Measurements from ENCODE around the gene DYNLT1.

The DYNLT1 gene

GRCh38 chr6:158603261-158604047, 41.1 kb downstream of the DYNLT1 start:
- no peak for DNase-seq (ENCODE audit: low read depth in 2 of 2, low spot score in 1 of 2)

DNA sequence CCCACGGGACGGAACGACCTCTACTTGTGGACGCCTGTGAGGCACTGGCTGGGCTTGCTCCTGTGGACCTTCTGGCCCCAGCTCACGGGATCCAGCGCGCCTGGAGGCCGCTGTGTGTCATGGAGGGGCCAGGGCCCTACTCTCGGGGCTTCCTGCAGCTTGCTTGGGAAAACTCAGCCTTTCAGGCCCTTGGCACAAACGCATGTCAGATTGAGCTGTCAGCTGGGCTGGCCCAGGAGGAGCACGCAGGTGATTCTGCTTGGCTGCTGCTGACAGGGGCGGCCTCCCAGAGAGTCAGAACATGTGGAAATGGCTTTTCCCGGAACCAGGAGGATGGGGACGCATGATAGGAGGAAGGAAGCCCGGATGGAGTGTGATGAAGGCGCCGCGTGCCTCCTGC, 44.9 kb downstream of the DYNLT1 start:
- no peak for DNase-seq (ENCODE audit: low read depth in 2 of 2, low spot score in 1 of 2)

DNA sequence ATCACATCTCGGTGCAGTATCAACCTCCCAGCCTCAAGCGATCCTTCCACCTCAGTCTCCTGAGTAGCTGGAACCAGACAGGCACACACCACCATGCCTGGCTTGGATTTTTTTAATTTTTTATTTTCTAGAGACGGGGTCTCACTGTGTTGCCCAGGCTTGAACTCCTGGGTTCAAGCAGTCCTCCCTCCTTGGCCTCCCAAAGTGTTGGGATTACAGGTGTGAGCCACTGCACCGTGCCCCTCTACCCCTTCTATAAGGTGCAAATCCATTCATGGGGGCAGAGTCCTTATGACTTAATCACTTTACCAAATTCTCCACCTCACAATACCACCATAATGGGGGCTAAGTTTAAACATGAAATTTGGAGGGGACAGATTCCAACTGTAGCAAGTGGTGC, 47.0 kb downstream of the DYNLT1 start:
- DNase-seq (ENCODE audit: low read depth in 2 of 2, low spot score in 1 of 2) = no peak

DNA sequence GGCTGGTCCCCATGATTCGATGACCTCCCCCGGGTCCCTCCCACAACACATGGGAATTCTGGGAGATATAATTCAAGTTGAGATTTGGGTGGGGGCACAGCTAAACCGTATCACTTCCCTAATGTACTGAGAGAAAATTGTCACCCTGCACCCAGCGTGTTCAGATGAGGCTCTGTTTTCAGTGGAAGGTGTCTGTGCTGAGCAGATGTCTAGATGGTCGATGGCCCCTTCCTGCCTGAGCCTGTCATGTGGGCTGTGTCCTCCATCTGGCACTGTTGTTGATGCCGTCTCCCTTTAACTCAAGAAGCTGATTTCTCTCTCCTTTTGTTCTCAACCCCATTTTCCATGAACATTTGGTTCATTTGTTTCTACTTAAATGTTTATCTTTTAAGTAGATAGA, 47.7 kb downstream of the DYNLT1 start:
- DNase-seq (ENCODE audit: low read depth in 2 of 2, low spot score in 1 of 2) = no peak

DNA sequence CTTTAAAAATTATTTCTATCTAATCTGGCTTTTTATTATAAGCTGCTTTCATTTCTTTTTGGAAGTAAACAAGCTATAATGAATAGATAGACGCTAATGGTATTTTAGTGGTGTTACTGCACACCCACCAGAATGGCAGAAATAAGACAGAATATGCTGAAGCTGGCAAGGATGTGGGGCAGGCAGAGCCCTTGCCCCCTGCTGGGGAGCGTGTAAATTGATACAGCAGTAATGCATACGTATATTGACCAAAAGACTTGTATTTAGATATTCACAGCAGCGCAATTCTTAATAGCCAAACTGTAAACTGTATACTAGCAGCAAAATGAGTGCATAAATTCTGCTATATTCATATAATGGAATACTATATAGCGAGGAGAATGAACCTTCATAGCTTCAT, 49.3 kb downstream of the DYNLT1 start:
- no peak for DNase-seq (ENCODE audit: low read depth in 2 of 2, low spot score in 1 of 2)

- DNase-seq (ENCODE audit: low read depth in 2 of 2, low spot score in 1 of 2) = no peak
These were observed 50.9 kb downstream of the DYNLT1 start for GRCh38 chr6:158593670-158594069.

- no peak for DNase-seq (ENCODE audit: low read depth in 2 of 2, low spot score in 1 of 2)
These were observed 52.7 kb downstream of the DYNLT1 start for GRCh38 chr6:158591810-158592209.

GRCh38 chr6:158591134-158591809, 53.3 kb downstream of the DYNLT1 start:
- DNase-seq (ENCODE audit: low read depth in 2 of 2, low spot score in 1 of 2) = no peak

DNA sequence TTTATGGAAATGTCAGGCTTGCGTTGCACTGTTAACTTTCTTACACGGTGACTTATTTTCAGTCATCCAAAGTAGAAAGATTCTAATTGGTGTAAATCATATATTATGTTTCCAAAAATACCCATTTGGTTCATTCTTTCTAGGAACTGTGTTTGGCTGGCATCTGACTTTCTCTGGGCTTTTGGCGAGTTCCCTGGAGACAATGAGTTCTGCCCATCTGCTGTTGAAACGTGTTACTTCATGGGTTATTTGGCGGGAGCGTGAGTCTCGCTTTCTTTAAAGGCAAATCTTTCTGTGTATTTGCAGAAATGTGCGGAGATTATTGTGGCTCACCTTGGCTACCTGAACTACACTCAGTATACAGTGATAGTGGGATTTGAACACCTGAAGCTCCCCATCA, 55.2 kb downstream of the DYNLT1 start:
- no peak for DNase-seq (ENCODE audit: low read depth in 2 of 2, low spot score in 1 of 2)

DNA sequence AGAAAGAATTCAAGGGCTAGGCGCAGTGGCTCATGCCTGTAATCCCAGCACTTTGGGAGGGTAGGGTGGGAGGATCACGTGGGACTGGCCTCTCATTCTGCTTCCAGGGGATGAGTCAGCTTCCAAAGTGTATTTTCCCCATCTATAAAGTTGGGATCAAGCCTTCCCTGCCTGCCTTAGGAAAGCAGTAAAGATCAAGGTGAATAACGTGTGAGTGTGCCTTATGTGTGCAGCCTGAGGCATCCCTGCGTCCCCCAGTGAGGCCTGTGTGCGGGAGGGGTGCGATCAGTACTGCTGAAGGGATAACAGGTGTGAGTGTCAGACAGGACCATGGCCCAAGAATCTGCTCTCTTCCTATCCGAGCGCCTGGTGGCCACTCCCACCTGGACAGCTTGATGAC, 57.9 kb downstream of the DYNLT1 start:
- no peak for DNase-seq (ENCODE audit: low read depth in 2 of 2, low spot score in 1 of 2)
